GM18951 (cell line): ENCODE data around the gene SIM2.

ENCODE experiments used
- POLR2A ChIP-seq: IDR thresholded peaks from 4 replicates; pipeline ENCODE4 v1.6.1; 2011; ENCODE audit warnings: mild to moderate bottlenecking; ENCODE audit not compliant: insufficient read length, insufficient read depth; ENCODE audit errors: extremely low read depth
- in situ Hi-C: fragments of 300-500 bp; cut with MboI; formaldehyde crosslinking; loops from one replicate; pipeline ENCODE4 v1.12.0; 2022; ENCODE audit warnings: low sequenced_read_pairs, mixed read lengths, inconsistent platforms; ENCODE audit not compliant: unreplicated experiment

SIM2 gene

DNA sequence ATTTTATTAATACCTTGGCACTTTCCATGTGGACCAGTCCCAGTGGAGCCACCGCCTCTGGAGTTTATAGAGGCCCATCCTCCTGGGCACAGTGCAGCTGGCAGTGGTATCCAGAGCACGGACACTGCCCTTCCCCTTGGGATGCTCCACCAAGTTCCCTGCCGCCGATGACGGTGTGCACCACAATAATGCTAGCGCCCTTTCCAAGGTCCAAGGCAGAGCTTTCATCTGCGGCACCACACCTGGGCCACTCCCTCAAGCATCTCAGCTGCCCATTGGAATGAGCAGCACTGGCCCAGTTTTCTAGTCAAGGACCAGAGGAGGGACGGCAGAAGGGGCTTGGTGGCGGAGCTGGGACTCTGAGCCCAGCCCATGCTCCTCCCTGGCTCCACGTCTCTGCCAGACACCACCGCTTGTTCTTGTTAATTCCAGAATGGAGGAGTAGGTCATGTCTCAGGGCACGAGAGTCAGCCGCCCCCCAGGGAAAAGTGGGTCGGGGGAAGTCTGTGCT is 24.5 kb downstream of the SIM2 start:
- no peak for TF ChIP-seq POLR2A
- in situ Hi-C loops: no loop called here

DNA sequence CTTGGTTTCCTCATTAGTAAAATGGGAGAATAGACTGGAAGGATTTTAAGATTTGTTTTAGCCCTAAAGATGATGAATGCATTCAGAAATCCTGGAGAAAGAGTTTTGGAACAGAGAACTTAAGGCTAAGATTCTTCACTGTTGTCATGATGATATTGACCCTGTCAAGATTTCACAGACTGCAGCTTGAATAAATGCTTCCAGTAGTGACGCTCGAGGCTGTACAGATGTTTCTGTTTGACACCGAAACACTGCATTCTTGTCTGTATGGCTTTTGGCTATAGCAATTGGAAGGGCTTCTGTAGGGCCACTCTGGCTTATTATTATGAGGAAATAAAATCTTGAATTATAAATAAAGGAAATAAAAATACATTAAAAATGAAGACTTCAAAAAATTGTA is 25.7 kb downstream of the SIM2 start:
- no peak for TF ChIP-seq POLR2A
- in situ Hi-C loops: no loop called here

GRCh38 chr21:36725793-36726386 is 27.0 kb downstream of the SIM2 start:
- in situ Hi-C loops: no loop called here
- TF ChIP-seq POLR2A: no peak

- no peak for TF ChIP-seq POLR2A
- in situ Hi-C loops: no loop called here
Observed at GRCh38 chr21:36727866-36728265, 29.0 kb downstream of the SIM2 start.

DNA sequence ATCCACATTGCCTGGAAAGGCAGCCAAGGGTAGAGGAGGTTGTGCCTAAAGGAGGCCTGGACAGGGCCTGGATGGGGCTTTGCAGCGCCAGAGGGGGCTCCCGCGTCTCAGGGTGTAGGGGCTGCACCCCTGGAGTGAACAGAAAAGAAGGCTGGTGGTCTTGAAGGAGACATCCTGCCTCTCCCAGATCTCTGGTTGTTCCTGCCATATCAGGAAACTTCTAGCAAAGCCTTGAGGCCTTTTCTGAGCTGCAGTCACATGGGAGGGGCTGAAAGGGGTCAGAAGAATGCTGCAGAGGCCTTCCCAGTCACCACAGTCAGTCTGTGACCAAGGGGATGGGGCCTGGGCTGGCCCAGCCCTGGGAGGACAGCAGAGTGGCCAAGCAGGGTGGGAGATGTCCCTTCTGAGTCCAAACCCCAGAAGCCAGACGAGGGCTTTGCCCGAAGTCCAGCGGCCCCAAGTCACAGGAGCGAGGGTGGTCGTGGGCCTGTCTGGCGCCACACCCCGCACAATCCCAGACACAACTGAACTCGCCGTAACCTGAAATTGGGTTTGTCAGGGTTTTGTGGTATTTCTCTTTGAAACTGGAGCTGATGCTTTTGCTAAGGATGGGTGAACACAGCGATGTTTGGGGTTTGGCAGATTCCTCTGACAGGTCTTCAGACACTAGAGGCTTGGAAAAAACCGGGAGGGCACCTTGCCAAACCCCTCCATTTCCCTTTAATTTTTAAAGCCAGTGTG is 29.6 kb downstream of the SIM2 start:
- in situ Hi-C loops: no loop called here

GRCh38 chr21:36729310-36729970 is 30.5 kb downstream of the SIM2 start:
- in situ Hi-C loops: no loop called here

More for the DNA sequence above, 29.6 kb downstream of the SIM2 start:
- TF ChIP-seq POLR2A: no peak

GRCh38 chr21:36730291-36731281 is 31.7 kb downstream of the SIM2 start:
- in situ Hi-C loops: no loop called here
- TF ChIP-seq POLR2A: no peak

More at GRCh38 chr21:36729310-36729970, 30.5 kb downstream of the SIM2 start:
- TF ChIP-seq POLR2A: no peak

- in situ Hi-C loops: no loop called here
- no peak for TF ChIP-seq POLR2A
Observed at GRCh38 chr21:36732217-36732616, 33.3 kb downstream of the SIM2 start.

DNA sequence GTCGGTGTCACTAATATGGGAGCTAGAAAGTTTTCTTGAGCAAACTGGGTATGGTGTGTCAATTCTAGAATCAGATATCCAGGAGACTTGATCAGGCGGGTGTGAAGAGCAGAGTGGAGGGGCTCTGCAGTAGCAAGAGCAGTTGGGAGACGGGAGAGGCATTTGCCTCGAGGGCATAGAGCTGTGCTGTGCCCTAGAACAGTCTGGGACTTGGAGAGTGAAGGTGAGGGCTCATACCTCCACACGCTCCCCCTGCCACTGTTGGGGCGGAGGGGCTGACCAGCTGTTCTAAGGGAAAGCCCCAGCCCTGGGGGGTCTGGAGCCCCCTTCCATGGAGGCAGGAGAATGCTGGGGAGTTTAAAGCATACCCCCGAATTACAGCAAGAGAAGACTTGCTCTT is 33.8 kb downstream of the SIM2 start:
- in situ Hi-C loops: no loop called here
- TF ChIP-seq POLR2A: no peak

DNA sequence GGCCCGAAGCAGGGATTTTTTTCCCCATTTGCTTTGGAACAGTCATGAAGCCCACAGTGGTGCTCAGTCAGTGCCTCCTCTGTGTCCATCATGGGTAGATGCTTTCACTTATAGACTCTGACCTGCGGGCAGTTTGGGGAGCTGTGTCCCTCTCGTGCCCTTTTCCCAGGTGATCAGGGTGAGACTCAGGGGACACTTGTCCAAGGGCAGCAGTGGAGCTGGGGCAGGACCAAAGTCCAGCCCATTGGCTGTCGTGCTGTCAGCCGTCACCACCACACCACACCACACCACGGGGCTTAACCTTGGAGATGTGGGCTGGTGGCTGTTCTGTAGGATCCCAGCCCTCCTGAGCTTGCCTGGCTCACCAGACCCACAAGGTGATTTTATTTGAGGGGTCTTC is 34.9 kb downstream of the SIM2 start:
- no peak for TF ChIP-seq POLR2A
- in situ Hi-C loops: no loop called here

DNA sequence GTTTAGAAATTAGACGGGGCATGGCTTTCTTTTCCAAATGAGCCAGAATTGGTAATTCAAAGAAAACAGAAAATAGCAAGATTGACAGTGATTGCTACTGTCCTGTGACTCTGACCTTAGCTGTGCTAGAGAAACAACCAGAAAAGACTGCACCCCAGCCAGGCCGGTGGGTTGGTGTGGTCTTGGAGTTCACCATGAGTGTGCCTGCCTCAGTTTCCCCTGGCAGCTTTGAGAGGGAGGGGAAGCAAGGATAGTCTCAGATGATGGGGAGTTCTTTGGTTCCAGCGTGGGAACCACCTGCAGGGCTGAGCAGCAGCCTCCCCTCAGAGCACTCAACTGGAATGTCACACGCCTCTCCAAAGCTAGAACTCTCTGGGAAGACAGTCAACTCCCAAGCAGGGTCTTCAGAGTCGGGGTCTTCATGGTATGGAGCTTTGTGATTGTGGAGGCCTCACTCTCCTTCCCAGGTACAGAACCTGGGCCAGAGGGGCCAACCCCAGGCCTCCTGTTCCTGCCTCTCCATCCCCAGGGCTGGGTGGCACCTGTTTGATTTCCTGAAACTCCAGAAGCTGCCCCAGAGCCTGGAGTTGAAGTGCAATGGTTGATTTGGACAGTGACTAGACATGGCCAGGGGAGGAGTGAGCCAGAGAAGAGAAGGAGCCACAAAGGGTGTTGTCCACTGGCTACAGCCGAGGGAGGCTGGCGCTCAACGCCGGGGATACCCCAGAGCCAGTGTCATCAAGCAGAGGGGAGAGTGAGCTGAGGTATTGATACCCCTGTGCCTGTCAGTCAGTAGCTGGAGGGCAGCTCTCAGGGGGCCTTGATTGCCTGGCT is 35.7 kb downstream of the SIM2 start:
- TF ChIP-seq POLR2A: no peak
- in situ Hi-C loops: no loop called here

DNA sequence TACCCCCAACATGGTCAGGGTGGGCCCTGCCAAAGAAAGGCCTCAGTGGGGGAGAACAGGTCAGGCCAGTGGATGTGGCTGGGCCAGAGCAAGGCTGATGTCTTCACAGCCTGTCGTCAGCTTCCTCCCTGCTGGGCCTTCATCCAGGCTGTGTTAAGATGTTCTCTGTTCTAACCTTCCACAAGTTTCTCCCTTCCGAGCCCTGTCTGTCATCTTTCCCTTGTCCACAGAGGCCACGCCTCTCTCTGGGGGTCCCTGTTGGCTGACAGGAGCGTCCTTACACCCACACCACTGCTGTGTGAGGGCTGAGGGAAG is 36.2 kb downstream of the SIM2 start:
- in situ Hi-C loops: no loop called here
- no peak for TF ChIP-seq POLR2A

GRCh38 chr21:36735724-36736320 is 36.9 kb downstream of the SIM2 start:
- in situ Hi-C loops: no loop called here
- TF ChIP-seq POLR2A: no peak
